Lower leg skin (tissue), 4 donors: Measurements from ENCODE around the gene LMF1. TPM values are rescaled to one million over a fixed set of nuclear protein-coding genes. Genes with fewer than 3 reads are reported as not detected.

Experiments used
- DNase-seq, 2 donors: peaks; one replicate each; pipeline ENCODE4 v3.0.0-alpha.2; 2019; ENCODE audit warnings: low spot score in 2 of 2
- H3K4me3 ChIP-seq: fragments of 200-600 bp; sonication (generic); 2 replicates; pipeline ENCODE4 v1.5.1; 2017; ENCODE audit warnings: mild to moderate bottlenecking, low read depth; ENCODE audit not compliant: poor library complexity, severe bottlenecking
- CTCF ChIP-seq, 3 donors: fragments of 450-650 bp; IDR thresholded peaks; one replicate each; pipeline ENCODE4 v1.5.1; 2016; ENCODE audit warnings: antibody characterized with exemption in 3 of 3, mild to moderate bottlenecking in 3 of 3, moderate library complexity in 2 of 3
- POLR2A ChIP-seq, 2 donors: fragments of 450-650 bp; IDR thresholded peaks; one replicate each; pipeline ENCODE4 v1.6.1; 2016 to 2017; ENCODE audit warnings: antibody characterized with exemption in 2 of 2, mild to moderate bottlenecking in 1 of 2, moderate library complexity in 1 of 2
- WGBS, 2 donors: methylation state at CpG; one replicate each; pipeline ENCODE4 v1.1.5; 2018; 5-methylcytosine and 5-hydroxymethylcytosine counted together
- intact Hi-C: fragments of 100-400 bp; cut with DNase I; formaldehyde crosslinking; loops from one replicate; pipeline ENCODE4 v1.15.0; 2023; ENCODE audit warnings: low total_unique reads
- total RNA-seq, 4 donors: library from RNA; depleted of rRNA; stranded (reverse); fragments of >200 nt; gene quantifications; one replicate each; pipeline ENCODE4 v1.1.0, GENCODE V29; 2016

LMF1 gene
- total RNA-seq, 4 donors from 2014 or later: 31.3 to 68.3 (median 50.3) TPM

DNA sequence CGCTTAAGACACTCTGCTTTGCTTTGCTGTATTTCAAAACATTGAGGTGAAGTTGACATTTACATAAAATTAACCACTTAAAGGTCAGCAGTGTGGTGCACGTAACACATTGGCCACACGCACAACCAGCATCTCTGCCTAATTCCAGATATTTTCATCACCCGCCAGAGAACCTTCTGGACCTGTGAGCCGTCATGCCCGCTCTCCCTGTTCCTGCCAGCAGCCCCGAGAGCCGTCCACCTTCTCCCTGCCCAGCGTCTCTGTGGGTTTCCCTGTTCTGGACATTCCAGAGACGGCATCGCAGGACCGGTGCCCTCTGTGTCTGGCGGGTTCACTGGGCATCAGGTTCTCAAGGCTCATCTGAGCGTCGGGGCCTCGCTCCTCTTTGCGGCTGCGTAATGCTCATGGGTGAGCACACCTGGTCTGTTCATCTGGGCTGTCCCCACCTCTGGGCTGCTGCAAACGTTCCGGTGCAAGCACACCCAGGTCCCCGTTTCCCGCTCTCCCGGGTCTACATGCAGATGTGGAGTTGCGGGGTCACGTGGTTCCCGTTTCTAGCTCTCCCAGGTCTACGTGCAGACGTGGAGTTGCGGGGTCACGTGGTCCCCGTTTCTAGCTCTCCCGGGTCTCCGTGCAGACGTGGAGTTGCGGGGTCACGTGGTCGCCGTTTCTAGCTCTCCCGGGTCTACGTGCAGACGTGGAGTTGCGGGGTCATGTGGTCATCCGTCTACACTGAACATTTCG is 122.1 kb downstream of the LMF1 start:
- no peak overlapping the region for H3K4me3 ChIP-seq
- intact Hi-C loops: no loop called here
- TF ChIP-seq POLR2A (IDR thresholded peaks at IDR 0.05) (no peak), CTCF (IDR thresholded peaks at IDR 0.05) (no peak)
- DNase-seq: no peak
- 92 to 93% methylated on average over 44 of the region's 44 CpGs for WGBS, 2 donors

DNA sequence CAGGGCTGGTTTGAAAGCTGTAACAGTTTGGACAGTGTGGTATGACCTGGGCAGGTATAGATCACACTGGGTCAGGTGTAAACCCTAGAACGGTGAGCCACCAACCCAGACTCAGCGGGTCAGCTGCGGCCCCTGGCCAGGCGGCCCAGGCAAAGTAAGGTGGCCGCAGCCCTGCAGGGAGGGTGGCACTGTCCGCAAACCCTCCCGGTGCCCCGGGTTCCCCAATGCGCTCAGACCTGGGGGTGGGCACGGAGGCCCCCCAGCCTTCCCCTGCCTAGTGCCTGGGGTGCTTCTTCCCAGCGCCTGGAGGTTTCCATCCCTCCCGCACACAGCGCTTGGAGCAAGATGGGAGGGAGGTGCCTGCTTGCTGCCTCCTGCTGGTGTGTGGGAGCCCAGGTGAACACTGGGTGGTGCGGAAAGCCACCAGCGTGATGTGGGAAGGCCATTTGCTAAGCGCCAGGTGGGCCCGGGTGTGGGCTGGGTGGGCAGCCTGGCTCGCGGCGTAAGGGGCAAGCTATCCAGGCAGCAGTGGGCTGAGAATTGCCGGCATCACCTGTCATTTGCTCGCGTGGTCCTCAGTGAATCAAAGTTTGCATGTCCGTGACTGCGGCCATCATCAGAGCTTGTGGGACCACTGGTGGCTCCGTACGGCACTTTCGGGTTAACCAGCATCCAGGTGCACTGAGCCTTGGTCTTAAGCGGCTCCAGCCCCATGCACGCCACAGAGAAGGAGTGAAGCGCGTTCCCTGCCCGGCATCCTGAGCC is 122.9 kb downstream of the LMF1 start:
- 88 to 92% methylated on average over 16 to 17 of the region's 33 CpGs for WGBS, 2 donors
- intact Hi-C loops: no loop called here
- DNase-seq: no peak
- H3K4me3 ChIP-seq: no peak overlapping the region
- TF ChIP-seq CTCF (IDR thresholded peaks at IDR 0.05) (no peak), POLR2A (IDR thresholded peaks at IDR 0.05) (no peak)

- no peak for DNase-seq
- no peak overlapping the region for H3K4me3 ChIP-seq
- 86 to 97% methylated on average over 10 of the region's 10 CpGs for WGBS, 2 donors
- intact Hi-C loops: no loop called here
- TF ChIP-seq POLR2A (IDR thresholded peaks at IDR 0.05) (no peak), CTCF (IDR thresholded peaks at IDR 0.05) (no peak)
Observed at GRCh38 chr16:847151-847550, 123.6 kb downstream of the LMF1 start.

GRCh38 chr16:845351-845745 is 125.4 kb downstream of the LMF1 start:
- intact Hi-C loops: no loop called here
- no peak for DNase-seq
- no peak overlapping the region for H3K4me3 ChIP-seq
- TF ChIP-seq POLR2A (IDR thresholded peaks at IDR 0.05) (no peak), CTCF (IDR thresholded peaks at IDR 0.05) (no peak)
- 63 to 65% methylated on average over 26 of the region's 26 CpGs for WGBS, 2 donors

DNA sequence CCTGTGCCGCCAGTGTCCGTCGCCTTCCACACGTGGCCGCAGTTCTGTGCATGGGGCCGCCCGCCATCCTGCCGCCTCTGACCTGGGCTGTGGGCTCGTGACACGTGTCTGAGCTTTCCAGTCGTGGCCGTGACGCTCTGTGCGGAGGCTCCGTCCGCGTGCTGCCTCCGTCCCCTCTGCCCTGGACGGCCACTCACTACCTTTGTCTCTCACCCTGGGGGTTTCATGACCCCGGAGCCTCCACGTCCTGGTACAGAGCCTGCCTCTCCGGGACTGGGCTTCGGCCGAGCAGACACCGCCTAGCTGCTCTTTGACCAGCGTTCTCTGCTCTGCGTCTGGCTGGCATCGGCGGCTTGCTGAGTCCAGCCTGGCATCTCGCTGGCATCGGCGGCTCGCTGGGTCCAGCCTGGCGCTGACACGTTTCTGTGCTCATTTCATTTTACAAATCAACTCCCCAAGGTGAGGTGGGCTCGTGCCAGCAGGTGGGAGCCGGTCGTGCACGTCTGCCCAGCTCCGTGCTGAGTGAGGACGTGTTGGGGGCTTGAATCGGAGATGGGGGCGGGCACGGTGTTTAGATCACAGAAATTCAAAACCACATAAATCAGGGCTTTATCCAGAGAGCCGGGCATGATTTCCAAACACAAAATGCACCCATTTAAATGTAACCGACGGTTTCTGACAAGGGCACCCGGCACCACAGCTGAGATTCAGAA is 126.0 kb downstream of the LMF1 start:
- no peak overlapping the region for H3K4me3 ChIP-seq
- DNase-seq: no peak
- 90 to 91% methylated on average over 45 to 48 of the region's 48 CpGs for WGBS, 2 donors
- TF ChIP-seq CTCF (IDR thresholded peaks at IDR 0.05): no peak
- TF ChIP-seq POLR2A (IDR thresholded peaks at IDR 0.05): no peak
- intact Hi-C loops: no loop called here
